Keratinocyte (primary cell): ENCODE results near the gene PTRH2.

Experiments used
- EZH2 ChIP-seq: IDR thresholded peaks from one replicate; pipeline ENCODE4 v1.6.1; 2012; ENCODE audit warnings: inconsistent platforms, mild to moderate bottlenecking, low read length, moderate library complexity
- TF ChIP-seq, protein P1 (sequence below), 3 experiments: IDR thresholded peaks in 1 of 3; conservative IDR thresholded peaks in 1 of 3; optimal IDR thresholded peaks in 1 of 3; 2 replicates in 2 of 3; 3 replicates in 1 of 3; pipeline versions ENCODE3 to v1.5.1; 2011; ENCODE audit warnings: low read length in 3 of 3, mild to moderate bottlenecking in 3 of 3, moderate library complexity in 2 of 3, control low read depth in 1 of 3, inconsistent platforms in 1 of 3; ENCODE audit not compliant: insufficient read depth in 2 of 3; ENCODE audit errors: extremely low read depth in 1 of 3

DNA sequence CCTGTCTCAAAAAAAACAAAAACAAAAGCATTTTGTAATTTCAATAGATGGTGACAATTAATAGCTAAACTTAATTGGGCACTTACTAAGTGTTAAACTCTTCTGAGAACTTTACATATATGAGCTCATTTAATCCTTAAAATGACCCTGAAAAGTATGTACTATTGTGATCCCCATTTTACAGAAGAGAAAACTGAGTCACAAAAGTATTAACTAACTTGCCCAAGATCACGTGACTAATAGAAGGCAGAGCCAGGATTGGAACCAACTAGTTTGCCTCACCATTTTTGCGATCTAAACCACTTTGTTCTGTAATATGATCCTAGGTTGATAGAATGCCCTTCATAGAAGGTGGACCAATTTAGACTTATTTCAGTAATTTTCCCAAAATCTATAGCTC, 26.5 kb upstream of the PTRH2 start:
- TF ChIP-seq, protein P1, sequence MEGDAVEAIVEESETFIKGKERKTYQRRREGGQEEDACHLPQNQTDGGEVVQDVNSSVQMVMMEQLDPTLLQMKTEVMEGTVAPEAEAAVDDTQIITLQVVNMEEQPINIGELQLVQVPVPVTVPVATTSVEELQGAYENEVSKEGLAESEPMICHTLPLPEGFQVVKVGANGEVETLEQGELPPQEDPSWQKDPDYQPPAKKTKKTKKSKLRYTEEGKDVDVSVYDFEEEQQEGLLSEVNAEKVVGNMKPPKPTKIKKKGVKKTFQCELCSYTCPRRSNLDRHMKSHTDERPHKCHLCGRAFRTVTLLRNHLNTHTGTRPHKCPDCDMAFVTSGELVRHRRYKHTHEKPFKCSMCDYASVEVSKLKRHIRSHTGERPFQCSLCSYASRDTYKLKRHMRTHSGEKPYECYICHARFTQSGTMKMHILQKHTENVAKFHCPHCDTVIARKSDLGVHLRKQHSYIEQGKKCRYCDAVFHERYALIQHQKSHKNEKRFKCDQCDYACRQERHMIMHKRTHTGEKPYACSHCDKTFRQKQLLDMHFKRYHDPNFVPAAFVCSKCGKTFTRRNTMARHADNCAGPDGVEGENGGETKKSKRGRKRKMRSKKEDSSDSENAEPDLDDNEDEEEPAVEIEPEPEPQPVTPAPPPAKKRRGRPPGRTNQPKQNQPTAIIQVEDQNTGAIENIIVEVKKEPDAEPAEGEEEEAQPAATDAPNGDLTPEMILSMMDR (optimal IDR thresholded peaks at IDR 0.05 in 1 of 3, IDR thresholded peaks at IDR 0.05 in 1 of 3, conservative IDR thresholded peaks at IDR 0.05 in 1 of 3; ENCODE audit: extremely low read depth in 1 of 3, insufficient read depth in 2 of 3, low read length in 3 of 3), result no peak
- TF ChIP-seq EZH2, result no peak
